HG03045 (cell line): Measurements from ENCODE around the gene DEPDC5.
"Not testable (repeated sequence)": the region's sequence is repeated elsewhere in the genome, so short reads cannot be mapped to it uniquely, and the experiment has no call there.

Source experiments
- ATAC-seq: cut with Tn5 transposase; IDR thresholded peaks from one replicate; pipeline ENCODE4 v1.9.1; 2021; ENCODE audit warnings: mild to moderate bottlenecking, moderate library complexity; ENCODE audit not compliant: unreplicated experiment

Gene DEPDC5

DNA sequence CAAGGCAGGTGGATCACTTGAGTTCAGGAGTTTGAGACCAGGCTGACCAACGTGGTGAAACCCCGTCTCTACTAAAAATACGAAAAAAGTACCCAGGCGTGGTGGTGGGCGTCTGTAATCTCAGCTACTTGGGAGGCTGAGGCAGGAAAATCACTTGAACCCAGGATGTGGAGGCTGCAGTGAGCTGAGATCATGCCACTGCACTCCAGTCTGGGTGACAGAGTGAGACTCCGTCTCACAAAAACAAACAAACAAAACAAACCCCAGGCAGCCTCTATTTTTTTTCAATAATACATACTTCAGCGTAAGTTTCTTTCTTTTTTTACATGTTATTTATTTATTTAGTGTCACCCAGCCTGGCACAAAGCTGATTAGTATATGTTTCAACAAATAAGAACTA is 60.1 kb downstream of the DEPDC5 start:
- ATAC-seq, result not testable (repeated sequence)

DNA sequence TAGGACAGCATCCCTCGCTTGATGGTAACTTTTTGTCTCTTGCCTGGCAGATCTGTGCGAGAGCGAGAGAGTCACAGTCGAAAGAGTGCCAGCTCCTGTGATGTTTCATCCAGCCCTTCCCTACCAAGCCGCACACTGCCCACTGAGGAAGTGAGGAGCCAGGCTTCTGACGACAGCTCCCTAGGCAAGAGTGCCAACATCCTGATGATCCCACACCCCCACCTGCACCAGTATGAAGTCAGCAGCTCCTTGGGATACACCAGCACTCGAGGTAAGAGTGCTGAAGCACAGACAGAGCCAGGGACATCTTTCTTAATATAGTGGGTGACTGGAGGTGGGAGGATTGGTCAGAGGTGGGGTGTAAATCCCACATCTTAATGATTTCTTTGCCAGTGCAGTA is 61.1 kb downstream of the DEPDC5 start:
- ATAC-seq, result no peak

GRCh38 chr22:31815383-31815814 is 61.6 kb downstream of the DEPDC5 start:
- ATAC-seq, result not testable (repeated sequence)

DNA sequence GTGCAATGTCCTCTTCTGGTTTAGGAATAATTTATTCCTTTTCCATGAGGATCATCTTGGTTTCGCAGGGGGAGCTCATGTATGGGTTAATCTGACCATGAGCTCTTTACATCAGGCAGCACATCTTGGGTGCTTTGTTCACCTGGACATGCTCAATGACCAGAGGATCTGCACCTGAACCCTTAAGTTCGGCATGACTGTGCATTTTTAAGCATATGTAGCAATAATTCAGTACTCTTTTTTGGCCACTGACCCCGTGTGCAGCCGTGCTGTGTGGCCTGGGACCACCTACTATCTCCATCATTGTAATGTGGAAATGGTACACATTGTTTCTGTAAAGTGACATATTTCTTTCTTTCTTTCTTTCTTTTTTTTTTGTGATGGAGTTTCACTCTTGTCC is 62.9 kb downstream of the DEPDC5 start:
- no peak for ATAC-seq

GRCh38 chr22:31818481-31819392 is 64.9 kb downstream of the DEPDC5 start:
- no peak for ATAC-seq

GRCh38 chr22:31820655-31821054 is 66.8 kb downstream of the DEPDC5 start:
- ATAC-seq, result no peak

- no peak for ATAC-seq
Observed at GRCh38 chr22:31821572-31821971, 67.8 kb downstream of the DEPDC5 start.

DNA sequence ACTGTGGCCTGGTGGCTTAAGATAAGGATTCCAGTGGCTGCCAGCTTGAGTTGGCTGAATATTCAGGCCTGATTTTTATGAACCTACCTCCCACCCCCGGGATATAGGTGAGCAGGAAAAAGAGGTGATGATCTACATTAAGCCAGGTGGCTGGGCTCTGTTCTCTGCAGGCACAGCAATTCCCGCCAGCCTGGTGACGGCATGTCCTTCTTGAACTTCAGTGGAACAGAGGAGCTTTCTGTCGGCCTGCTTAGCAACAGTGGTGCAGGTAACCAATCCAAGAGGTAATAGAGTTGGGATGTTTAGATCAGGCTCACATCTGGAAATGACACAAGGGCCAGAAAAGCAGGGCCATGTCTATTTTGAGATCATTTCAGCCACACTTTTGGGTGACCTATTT is 68.7 kb downstream of the DEPDC5 start:
- no peak for ATAC-seq

DNA sequence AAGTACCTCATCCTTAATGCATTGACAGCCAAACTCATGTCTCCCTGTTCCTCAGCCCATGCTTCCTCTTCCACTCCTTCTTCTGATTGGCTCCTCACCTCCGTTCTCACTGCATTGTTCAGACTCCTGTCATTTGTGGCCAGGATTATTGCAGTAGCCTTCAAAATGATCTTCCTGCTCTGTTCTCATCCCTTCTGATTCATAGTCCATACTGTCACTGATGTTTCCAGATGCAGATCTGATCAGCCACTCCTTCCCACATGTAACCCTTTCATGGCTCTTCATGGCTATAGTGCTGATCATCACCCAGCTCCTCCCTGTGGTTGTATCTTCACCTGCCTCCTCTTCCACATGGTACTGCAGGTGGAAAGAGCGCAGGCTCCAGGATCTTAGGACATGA is 71.7 kb downstream of the DEPDC5 start:
- ATAC-seq, result no peak

DNA sequence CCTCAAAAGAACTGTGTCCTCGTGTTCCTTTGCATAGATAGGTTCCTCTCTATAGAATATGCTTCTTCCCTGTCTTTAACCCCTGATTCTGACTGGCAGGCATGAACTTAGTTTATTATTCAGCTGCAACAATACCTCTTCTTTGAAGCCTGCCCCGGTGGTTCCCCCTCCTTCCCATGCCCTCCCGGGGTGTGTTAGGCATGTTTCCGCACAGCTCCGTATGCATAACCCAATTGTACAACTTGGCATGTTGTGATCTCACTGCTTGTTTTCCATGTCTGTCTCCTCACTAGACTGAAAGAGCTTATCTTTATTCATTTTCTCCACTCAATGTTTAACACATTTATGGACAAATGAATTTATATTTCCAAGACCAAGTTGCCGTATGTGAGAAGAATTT is 72.6 kb downstream of the DEPDC5 start:
- no peak for ATAC-seq

DNA sequence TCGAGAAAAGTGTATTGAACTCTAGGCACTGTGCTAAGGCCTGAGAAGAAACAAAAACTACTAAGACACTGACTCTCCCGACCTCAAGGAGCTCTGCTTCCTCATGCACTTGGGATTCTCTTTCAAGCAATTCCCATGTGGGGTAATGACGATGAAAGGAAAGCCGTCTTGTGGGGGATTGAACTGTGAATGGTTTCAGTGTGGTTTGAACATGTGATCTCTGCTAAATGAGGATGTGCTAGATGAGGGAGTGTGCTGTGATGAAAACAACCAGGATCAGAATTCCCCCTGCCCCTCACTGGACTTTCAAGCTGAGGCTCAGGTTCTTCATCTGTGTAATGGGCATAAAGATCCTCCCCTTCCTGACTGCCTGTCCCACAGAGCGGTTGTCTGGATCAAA is 74.9 kb downstream of the DEPDC5 start:
- ATAC-seq, result no peak

DNA sequence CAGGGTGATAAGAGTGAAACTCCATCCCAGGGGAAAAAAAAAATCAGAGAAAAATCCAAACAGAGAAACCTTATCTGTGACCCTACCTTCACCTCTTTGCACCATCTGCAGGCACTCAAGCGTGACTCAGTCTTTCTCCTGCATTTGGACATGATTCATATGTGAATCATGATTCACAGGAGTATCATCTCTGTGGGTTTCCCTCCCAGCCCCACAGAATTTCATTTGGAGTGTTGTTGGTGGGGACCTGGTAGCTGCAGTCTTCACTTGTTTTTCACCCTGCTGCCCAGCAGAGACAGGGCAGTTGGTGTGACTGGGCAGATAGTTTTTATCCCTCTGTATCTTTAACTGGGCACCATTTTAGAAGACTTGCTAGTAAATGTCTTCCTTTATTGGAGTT is 75.7 kb downstream of the DEPDC5 start:
- no peak for ATAC-seq

DNA sequence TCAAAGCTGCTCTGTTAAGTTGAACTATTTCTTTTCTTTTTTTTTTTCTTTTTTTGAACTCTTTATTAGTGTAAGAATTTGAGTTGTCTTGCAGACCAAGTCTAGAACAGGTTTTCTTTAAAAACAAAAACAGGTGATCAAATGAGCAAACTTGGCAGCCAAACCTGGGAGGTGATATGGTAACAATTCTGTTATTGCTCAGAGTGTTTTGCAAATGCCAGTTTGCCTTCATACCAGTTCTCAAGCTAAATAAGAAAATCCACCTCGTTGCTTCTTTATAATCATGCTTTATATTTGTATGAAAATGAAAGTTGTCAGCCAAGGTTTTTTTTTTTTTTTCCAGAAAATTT is 76.9 kb downstream of the DEPDC5 start:
- no peak for ATAC-seq

GRCh38 chr22:31833930-31834329 is 80.1 kb downstream of the DEPDC5 start:
- ATAC-seq, result no peak

GRCh38 chr22:31836010-31836409 is 82.2 kb downstream of the DEPDC5 start:
- ATAC-seq, result no peak

GRCh38 chr22:31838917-31839316 is 85.1 kb downstream of the DEPDC5 start:
- ATAC-seq, result no peak

DNA sequence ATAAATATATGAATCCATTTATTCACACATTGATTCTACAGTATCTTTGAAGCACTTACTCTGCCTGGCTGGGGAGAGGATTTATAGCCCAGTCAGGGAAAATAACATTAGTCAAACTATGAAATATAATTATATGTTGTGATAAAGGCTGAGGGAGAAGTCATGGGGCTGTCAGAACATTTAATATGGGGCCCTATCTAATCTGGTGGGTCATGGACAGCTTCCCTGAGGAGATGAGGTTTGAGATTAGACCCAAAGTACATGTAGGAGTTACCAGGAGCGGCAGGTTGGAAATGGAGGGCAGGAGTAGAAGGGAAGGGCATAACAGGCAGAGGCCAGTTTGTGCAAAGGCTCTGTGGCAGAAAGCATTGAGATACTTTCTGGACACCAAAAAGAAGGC is 86.2 kb downstream of the DEPDC5 start:
- ATAC-seq, result no peak

DNA sequence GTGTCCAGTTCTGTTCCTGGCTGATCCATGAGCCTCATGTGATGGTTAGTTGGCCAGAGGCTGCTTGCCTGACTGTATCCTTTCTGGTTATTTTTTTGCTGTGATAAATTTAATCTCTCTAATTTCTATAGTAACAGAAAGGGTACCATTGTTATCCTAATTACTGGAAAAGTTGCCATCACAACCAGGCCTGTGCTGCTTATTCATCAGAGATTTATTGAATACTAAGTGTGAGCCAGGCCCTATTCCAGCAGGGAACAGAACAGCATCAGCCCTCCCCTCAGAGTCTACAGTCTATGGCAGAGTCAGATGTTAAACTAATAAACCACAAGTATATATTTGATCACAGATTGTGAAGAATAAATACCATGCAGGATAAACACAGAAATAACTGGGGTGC is 86.8 kb downstream of the DEPDC5 start:
- no peak for ATAC-seq

DNA sequence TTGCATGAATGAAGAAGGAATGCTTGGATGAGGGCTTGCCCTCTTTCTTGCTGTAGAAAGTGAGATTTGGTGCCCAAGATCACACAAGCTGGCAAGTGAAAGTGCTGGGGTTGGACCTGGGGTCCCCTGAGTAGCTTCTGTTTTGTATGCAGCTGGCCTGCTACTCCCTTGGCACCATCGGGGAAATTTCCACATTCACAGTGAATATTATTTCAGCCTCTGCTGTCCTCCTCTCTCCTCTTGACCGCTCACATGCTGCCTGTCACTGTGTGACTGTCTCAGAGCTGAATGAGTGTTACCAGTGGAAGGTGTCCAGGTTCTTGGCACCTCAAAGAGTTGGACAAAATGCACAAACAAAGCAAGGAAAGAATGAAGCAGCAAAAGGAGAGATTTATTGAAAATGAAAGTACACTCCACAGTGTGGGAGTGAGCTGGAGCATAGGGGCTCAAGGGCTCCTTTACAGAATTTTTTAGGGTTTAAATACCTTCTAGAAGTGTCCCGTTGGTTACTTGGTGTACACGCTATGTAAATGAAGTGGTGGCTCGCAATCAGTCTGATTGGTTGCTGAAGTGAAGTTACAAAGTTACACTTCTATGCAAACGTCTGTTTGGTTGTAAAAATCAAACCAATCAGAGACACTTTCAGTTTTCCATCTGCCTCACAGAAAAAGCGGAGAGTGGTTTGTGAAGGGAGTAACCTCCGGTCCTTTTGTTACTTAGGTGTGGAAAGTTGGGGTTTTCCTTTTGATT is 87.4 kb downstream of the DEPDC5 start:
- ATAC-seq, result no peak

GRCh38 chr22:31843526-31843925 is 89.7 kb downstream of the DEPDC5 start:
- no peak for ATAC-seq

- ATAC-seq, result no peak
Observed at GRCh38 chr22:31844941-31845340, 91.1 kb downstream of the DEPDC5 start.
